HEK293T (cell line): Measurements from ENCODE around the gene NPHP3.

ENCODE experiments used
- CTCF ChIA-PET: fragments of 350-600 bp; formaldehyde crosslinking; extraction: SDS; loops from one replicate; lab custom pipeline; 2021; ENCODE audit warnings: antibody characterized with exemption, inconsistent platforms; lab: Yijun Ruan, JAX
- POLR2A ChIA-PET: fragments of 350-600 bp; formaldehyde crosslinking; extraction: SDS; loops from one replicate; lab custom pipeline; 2020; ENCODE audit warnings: antibody characterized with exemption, inconsistent platforms; lab: Yijun Ruan, JAX
- DNase-seq: peaks from one replicate; pipeline ENCODE4 v3.0.0; 2012; ENCODE audit warnings: mixed read lengths; ENCODE audit errors: extremely low spot score
- ARNT ChIP-seq: fragments of 450-650 bp; IDR thresholded peaks from 2 replicates; pipeline ENCODE4 v1.6.1; 2017; ENCODE audit warnings: mild to moderate bottlenecking
- BHLHE40 ChIP-seq: fragments of 450-650 bp; IDR thresholded peaks from 2 replicates; pipeline ENCODE4 v1.6.1; 2016; ENCODE audit warnings: mild to moderate bottlenecking, moderate library complexity, borderline replicate concordance
- CTBP1 ChIP-seq: fragments of 450-650 bp; IDR thresholded peaks from 2 replicates; pipeline ENCODE4 v1.6.1; 2016; ENCODE audit warnings: borderline replicate concordance
- ELF4 ChIP-seq: fragments of 450-650 bp; IDR thresholded peaks from 2 replicates; pipeline ENCODE4 v1.6.1; 2017; ENCODE audit warnings: antibody characterized with exemption
- FOXA1 ChIP-seq: fragments of 450-650 bp; IDR thresholded peaks from 2 replicates; pipeline ENCODE4 v1.6.1; 2016; ENCODE audit warnings: mild to moderate bottlenecking
- FOXK2 ChIP-seq: fragments of 450-650 bp; IDR thresholded peaks from 2 replicates; pipeline ENCODE4 v1.6.1; 2016; ENCODE audit warnings: mild to moderate bottlenecking
- FOXM1 ChIP-seq: fragments of 450-650 bp; IDR thresholded peaks from 2 replicates; pipeline ENCODE4 v1.6.1; 2017; ENCODE audit warnings: mild to moderate bottlenecking, borderline replicate concordance
- HDGF ChIP-seq: fragments of 450-650 bp; IDR thresholded peaks from 2 replicates; pipeline ENCODE4 v1.6.1; 2017; ENCODE audit warnings: antibody characterized with exemption, borderline replicate concordance
- L3MBTL2 ChIP-seq: fragments of 450-650 bp; conservative IDR thresholded peaks from 2 replicates; pipeline ENCODE4 v1.6.1; 2016; ENCODE audit warnings: mild to moderate bottlenecking
- LEF1 ChIP-seq: fragments of 450-650 bp; IDR thresholded peaks from 2 replicates; pipeline ENCODE4 v1.6.1; 2017; ENCODE audit warnings: mild to moderate bottlenecking, borderline replicate concordance
- NFRKB ChIP-seq: fragments of 450-650 bp; IDR thresholded peaks from 2 replicates; pipeline ENCODE4 v1.6.1; 2016; ENCODE audit warnings: mild to moderate bottlenecking, moderate library complexity
- SP1 ChIP-seq: fragments of 450-650 bp; IDR thresholded peaks from 2 replicates; pipeline ENCODE4 v1.6.1; 2017
- SUZ12 ChIP-seq: fragments of 450-650 bp; IDR thresholded peaks from 2 replicates; pipeline ENCODE4 v1.6.1; 2016; ENCODE audit warnings: mild to moderate bottlenecking
- TARDBP ChIP-seq: fragments of 450-650 bp; IDR thresholded peaks from 2 replicates; pipeline ENCODE4 v1.6.1; 2016
- ZNF384 ChIP-seq: fragments of 450-650 bp; IDR thresholded peaks from 2 replicates; pipeline ENCODE4 v1.6.1; 2016
- TF ChIP-seq, protein P1 (sequence below): fragments of 450-650 bp; IDR thresholded peaks from 2 replicates; pipeline ENCODE4 v1.6.1; 2016

The NPHP3 gene

DNA sequence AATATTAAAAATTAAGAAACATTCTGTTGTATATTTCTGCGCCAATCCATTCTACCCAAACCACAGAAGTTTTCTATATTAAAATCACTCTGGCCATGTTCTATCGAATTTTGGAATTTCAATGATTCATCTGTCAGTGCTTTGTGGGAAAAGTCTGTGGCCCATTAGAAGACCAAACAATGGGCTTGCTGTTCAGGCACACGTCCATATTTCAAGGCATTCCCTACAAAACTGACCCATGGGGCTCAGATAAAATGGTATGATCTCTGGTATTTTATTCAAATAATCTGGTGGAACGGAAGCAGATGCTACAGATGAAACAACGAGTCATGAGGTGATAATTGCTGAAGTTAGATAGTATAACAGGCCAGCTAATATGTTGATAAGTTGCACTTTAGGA lies 12.4 kb downstream of the NPHP3 start:
- no peak for TF ChIP-seq SUZ12
- no peak for TF ChIP-seq LEF1
- TF ChIP-seq SP1, result no peak
- ChIA-PET CTCF (no interaction called here), POLR2A (no interaction called here)
- no peak for DNase-seq

DNA sequence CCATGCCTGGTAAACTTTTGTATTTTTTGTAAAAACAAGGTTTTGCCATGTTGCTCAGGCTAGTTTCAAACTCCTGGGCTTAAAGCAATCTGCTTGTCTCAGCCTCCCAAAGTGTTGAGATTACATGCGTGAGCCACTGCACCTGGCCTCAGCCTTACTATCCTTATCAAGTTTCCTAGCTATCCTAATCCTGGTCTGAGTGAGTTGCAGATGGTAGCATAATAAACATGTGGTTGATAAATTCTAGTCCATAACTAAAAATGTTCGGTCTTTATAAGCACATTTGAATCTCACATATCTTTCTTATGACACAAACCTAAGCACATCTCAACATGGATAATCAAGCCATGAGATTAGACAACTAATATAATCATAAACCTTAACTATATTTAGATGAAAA lies 18.5 kb downstream of the NPHP3 start:
- TF ChIP-seq SP1 (no peak), FOXA1 (no peak), ZNF384 (no peak), SUZ12 (no peak)
- no peak for DNase-seq
- ChIA-PET CTCF (no interaction called here), POLR2A (no interaction called here)

DNA sequence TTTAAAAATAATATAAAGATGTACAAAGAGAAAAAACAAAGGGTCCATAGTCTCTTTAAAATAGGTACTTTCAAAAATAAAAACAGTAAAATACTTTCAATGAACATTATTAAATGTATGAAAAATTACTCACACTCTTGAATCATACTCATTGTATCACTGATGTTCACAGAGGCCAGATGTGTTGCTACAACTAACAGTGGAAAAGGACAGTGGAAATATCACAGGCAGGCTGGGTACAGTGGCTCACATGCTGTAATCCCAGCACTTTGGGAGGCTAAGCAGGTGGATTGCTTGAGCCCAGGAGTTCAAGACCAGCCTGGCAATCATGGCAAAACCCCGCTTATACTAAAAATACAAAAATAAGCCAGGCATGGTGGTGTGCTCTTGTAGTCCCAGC lies 26.8 kb downstream of the NPHP3 start:
- ChIA-PET POLR2A (no interaction called here), CTCF (no interaction called here)
- no peak for DNase-seq
- TF ChIP-seq BHLHE40 (no peak), FOXA1 (no peak), L3MBTL2 (no peak), LEF1 (no peak)

DNA sequence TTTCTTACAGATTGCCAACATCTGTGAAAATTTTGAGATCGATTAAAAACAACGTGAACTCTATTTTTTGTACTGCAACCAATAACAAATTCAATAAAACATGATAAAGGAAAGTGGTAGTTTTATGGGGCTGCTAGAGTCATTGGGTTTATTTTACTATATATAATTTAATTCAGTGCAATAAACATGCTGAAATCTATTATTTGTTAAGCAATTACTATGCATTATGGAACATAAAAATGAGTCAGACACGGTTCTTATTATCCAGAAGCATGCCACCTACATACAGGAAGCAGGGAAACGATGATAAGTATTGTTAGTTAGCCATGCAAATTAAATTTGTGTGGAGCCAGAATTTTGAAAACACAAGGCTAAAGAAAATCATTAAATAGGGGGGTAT lies 27.2 kb downstream of the NPHP3 start:
- no peak for TF ChIP-seq TARDBP
- TF ChIP-seq ELF4, result no peak
- TF ChIP-seq FOXM1, result no peak
- no peak for TF ChIP-seq SUZ12
- no peak for TF ChIP-seq FOXK2
- TF ChIP-seq FOXA1, result no peak
- no peak for TF ChIP-seq ARNT
- TF ChIP-seq, protein P1, sequence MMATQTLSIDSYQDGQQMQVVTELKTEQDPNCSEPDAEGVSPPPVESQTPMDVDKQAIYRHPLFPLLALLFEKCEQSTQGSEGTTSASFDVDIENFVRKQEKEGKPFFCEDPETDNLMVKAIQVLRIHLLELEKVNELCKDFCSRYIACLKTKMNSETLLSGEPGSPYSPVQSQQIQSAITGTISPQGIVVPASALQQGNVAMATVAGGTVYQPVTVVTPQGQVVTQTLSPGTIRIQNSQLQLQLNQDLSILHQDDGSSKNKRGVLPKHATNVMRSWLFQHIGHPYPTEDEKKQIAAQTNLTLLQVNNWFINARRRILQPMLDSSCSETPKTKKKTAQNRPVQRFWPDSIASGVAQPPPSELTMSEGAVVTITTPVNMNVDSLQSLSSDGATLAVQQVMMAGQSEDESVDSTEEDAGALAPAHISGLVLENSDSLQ, result no peak
- no peak for TF ChIP-seq HDGF
- no peak for TF ChIP-seq NFRKB
- ChIA-PET POLR2A (no interaction called here), CTCF (no interaction called here)

DNA sequence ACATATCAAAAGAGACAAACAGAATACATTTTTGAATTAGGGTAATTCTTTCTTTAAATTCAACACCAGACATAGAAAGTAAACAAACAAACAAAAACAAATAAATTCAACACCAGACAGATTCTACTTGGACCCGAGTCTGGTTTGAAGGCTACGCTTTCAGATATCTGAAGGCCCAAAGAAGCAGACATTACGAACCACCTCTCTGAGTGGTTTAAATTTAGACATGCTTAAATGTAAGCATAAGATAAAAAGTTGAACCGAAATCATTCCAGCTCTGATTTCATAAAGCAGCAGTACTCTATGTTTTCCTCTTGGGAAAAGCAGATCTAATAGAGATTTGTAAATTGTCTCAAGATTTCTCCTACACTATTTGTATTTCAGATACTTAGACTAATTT lies 32.2 kb downstream of the NPHP3 start:
- TF ChIP-seq FOXK2 (no peak), ELF4 (no peak), L3MBTL2 (no peak), ARNT (no peak), HDGF (no peak), BHLHE40 (no peak), SP1 (no peak), SUZ12 (no peak), FOXM1 (no peak), ZNF384 (no peak), FOXA1 (no peak), CTBP1 (no peak), TARDBP (no peak), NFRKB (no peak), LEF1 (no peak)
- TF ChIP-seq, protein P1, result no peak
- CTCF ChIA-PET, result no interaction called here
- POLR2A ChIA-PET, result no interaction called here
- no peak for DNase-seq

More for the DNA sequence above, 27.2 kb downstream of the NPHP3 start:
- no peak for DNase-seq

DNA sequence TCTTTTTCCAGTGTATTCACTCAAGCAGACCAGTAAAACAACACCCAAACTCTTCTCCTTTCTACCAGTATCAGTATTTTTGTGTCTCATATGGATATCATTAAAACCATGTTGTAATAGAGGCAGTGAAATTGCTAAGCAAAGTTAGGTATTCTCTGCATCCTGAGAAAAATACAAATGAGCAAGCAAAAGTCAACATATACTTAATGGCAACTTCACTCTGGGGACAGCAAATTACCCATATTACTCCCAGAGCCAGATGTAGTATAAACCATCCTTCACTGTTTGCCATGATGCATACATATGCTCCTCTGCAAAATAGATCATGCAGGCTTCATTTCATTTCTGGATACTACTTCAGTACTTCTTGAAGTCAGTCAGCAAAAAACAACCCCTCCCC lies 40.0 kb downstream of the NPHP3 start:
- CTCF ChIA-PET, result interaction anchor here (0.5 kb wide), 1 partner anchor 175 kb away, joined by 3 read pairs; no protein-coding TSS in a partner anchor
- POLR2A ChIA-PET, result no interaction called here
- DNase-seq, result no peak
- no peak for TF ChIP-seq SP1
- no peak for TF ChIP-seq ARNT
- no peak for TF ChIP-seq FOXM1
- TF ChIP-seq CTBP1, result no peak
- TF ChIP-seq, protein P1, result no peak
- no peak for TF ChIP-seq SUZ12
- TF ChIP-seq L3MBTL2, result no peak
- no peak for TF ChIP-seq LEF1
- no peak for TF ChIP-seq HDGF
- no peak for TF ChIP-seq BHLHE40
- TF ChIP-seq FOXK2, result no peak
- no peak for TF ChIP-seq TARDBP
- no peak for TF ChIP-seq ZNF384
- no peak for TF ChIP-seq FOXA1
- no peak for TF ChIP-seq ELF4
- no peak for TF ChIP-seq NFRKB

DNA sequence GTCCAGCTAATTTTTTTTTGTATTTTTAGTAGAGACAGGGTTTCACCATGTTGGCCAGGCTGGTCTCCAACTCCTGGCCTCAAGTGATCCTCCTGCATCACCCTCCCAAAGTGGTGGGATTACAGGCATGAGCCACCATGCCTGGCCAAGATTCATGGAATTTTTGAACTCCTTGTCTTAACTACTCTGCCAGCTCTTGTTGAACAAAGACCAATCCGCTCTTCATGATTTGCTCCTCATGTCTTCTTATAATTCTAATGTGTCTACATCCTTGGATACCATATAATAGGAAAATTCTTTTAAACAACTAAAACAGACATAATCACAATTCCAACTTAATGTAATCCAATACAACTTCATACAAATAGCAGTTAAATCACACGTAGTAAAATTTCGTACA lies 40.8 kb downstream of the NPHP3 start:
- ChIA-PET CTCF (no interaction called here), POLR2A (interaction anchor here (1.2 kb wide), 1 partner anchor 22 kb away, joined by 4 read pairs; the partner anchor contains the start of genes ACAD11 and UBA5)
- TF ChIP-seq LEF1 (no peak), ELF4 (no peak), NFRKB (no peak), HDGF (no peak), ZNF384 (no peak), SUZ12 (no peak), FOXA1 (no peak), SP1 (no peak), L3MBTL2 (no peak), FOXM1 (no peak), BHLHE40 (no peak), FOXK2 (no peak), TARDBP (no peak), CTBP1 (no peak), ARNT (no peak)
- TF ChIP-seq, protein P1, result no peak
- DNase-seq, result no peak
